Activated CD8-positive, alpha-beta memory T cell treated with anti-CD3 and anti-CD28 coated beads for 4 hours (primary cell): Measurements from ENCODE around the gene TP53BP2.

Source experiments
- DNase-seq, 2 donors: peaks; one replicate each; pipeline ENCODE4 v3.0.0-alpha.2; 2020; ENCODE audit warnings: low read depth in 2 of 2

Gene TP53BP2

GRCh38 chr1:223765036-223765718, 80.6 kb downstream of the TP53BP2 start:
- DNase-seq: no peak

GRCh38 chr1:223763881-223764280, 81.9 kb downstream of the TP53BP2 start:
- DNase-seq: no peak

GRCh38 chr1:223763251-223763650, 82.5 kb downstream of the TP53BP2 start:
- no peak for DNase-seq

GRCh38 chr1:223761411-223761810, 84.3 kb downstream of the TP53BP2 start:
- DNase-seq: no peak

- DNase-seq: no peak
Measured at GRCh38 chr1:223760833-223761232, 84.9 kb downstream of the TP53BP2 start.

- no peak for DNase-seq
Measured at GRCh38 chr1:223759273-223759672, 86.5 kb downstream of the TP53BP2 start.

- DNase-seq: no peak
Measured at GRCh38 chr1:223758734-223759133, 87.0 kb downstream of the TP53BP2 start.

GRCh38 chr1:223756806-223757700, 88.7 kb downstream of the TP53BP2 start:
- DNase-seq: no peak

- DNase-seq: no peak
Measured at GRCh38 chr1:223755992-223756775, 89.6 kb downstream of the TP53BP2 start.

- no peak for DNase-seq
Measured at GRCh38 chr1:223755432-223755792, 90.3 kb downstream of the TP53BP2 start.

GRCh38 chr1:223754681-223755431, 90.9 kb downstream of the TP53BP2 start:
- DNase-seq: no peak

GRCh38 chr1:223752721-223753515, 92.8 kb downstream of the TP53BP2 start:
- no peak for DNase-seq

GRCh38 chr1:223751696-223752095, 94.1 kb downstream of the TP53BP2 start:
- DNase-seq: no peak

GRCh38 chr1:223750730-223751570, 94.8 kb downstream of the TP53BP2 start:
- DNase-seq: no peak

- DNase-seq: peak; percentile 14 to 30
Measured at GRCh38 chr1:223748773-223749733, 96.7 kb downstream of the TP53BP2 start.

GRCh38 chr1:223748405-223748772, 97.4 kb downstream of the TP53BP2 start:
- DNase-seq: no peak

GRCh38 chr1:223747838-223748335, 97.9 kb downstream of the TP53BP2 start:
- DNase-seq: no peak

- no peak for DNase-seq
Measured at GRCh38 chr1:223745731-223746130, 100.0 kb downstream of the TP53BP2 start.
